HEK293 (cell line): ENCODE results near the gene EIF2S3.

Source experiments
- BCL11A ChIP-seq: fragments of 450-650 bp; formaldehyde crosslinking; IDR thresholded peaks from 2 replicates; pipeline ENCODE4 v1.5.1; 2016; ENCODE audit warnings: low read depth, missing biosample characterization, missing genetic modification characterization
- CTCF ChIP-seq: fragments of 450-650 bp; formaldehyde crosslinking; IDR thresholded peaks from 2 replicates; pipeline ENCODE4 v1.5.1; 2016; ENCODE audit warnings: missing biosample characterization, missing genetic modification characterization
- EGR2 ChIP-seq: fragments of 450-650 bp; formaldehyde crosslinking; IDR thresholded peaks from 2 replicates; pipeline ENCODE4 v1.5.1; 2016; ENCODE audit warnings: low read depth, missing biosample characterization, missing genetic modification characterization
- KLF8 ChIP-seq: fragments of 450-650 bp; formaldehyde crosslinking; IDR thresholded peaks from 2 replicates; pipeline ENCODE4 v1.5.1; 2016; ENCODE audit warnings: missing biosample characterization, missing genetic modification characterization
- YY1 ChIP-seq: fragments of 450-650 bp; formaldehyde crosslinking; IDR thresholded peaks from 2 replicates; pipeline ENCODE4 v1.5.1; 2018; ENCODE audit warnings: missing biosample characterization, missing genetic modification characterization
- ZNF37A ChIP-seq: fragments of 450-650 bp; IDR thresholded peaks from 2 replicates; pipeline ENCODE4 v1.5.1; 2018; ENCODE audit warnings: missing biosample characterization, missing genetic modification characterization
- ZNF513 ChIP-seq: fragments of 450-650 bp; IDR thresholded peaks from 2 replicates; pipeline ENCODE4 v1.5.1; 2018; ENCODE audit warnings: missing biosample characterization, missing genetic modification characterization
- ZNF530 ChIP-seq: fragments of 450-650 bp; formaldehyde crosslinking; IDR thresholded peaks from 2 replicates; pipeline ENCODE4 v1.5.1; 2016; ENCODE audit warnings: low read depth, missing biosample characterization, missing genetic modification characterization
- ZNF623 ChIP-seq: fragments of 450-650 bp; formaldehyde crosslinking; IDR thresholded peaks from 2 replicates; pipeline ENCODE4 v1.5.1; 2016; ENCODE audit warnings: missing biosample characterization, missing genetic modification characterization
- ZNF629 ChIP-seq: fragments of 450-650 bp; formaldehyde crosslinking; IDR thresholded peaks from 2 replicates; pipeline ENCODE4 v1.5.1; 2017; ENCODE audit warnings: missing biosample characterization, missing genetic modification characterization
- ZNF639 ChIP-seq: fragments of 450-650 bp; formaldehyde crosslinking; IDR thresholded peaks from 2 replicates; pipeline ENCODE4 v1.5.1; 2016; ENCODE audit warnings: missing biosample characterization, missing genetic modification characterization
- ZNF785 ChIP-seq: fragments of 450-650 bp; formaldehyde crosslinking; IDR thresholded peaks from 2 replicates; pipeline ENCODE4 v1.5.1; 2016; ENCODE audit warnings: missing biosample characterization, missing genetic modification characterization
- ZSCAN30 ChIP-seq: fragments of 450-650 bp; IDR thresholded peaks from 2 replicates; pipeline ENCODE4 v1.5.1; 2018; ENCODE audit warnings: missing biosample characterization, mild to moderate bottlenecking, missing genetic modification characterization, moderate library complexity

GRCh38 chrX:24069877-24070276 is 15.1 kb downstream of the EIF2S3 start:
- TF ChIP-seq BCL11A: no peak
- TF ChIP-seq CTCF (tag by site-specific recombination): no peak
- no peak for TF ChIP-seq ZSCAN30 (tag by site-specific recombination)
- TF ChIP-seq ZNF785 (tag by site-specific recombination): no peak
- TF ChIP-seq ZNF530 (tag by site-specific recombination): no peak
- no peak for TF ChIP-seq EGR2 (tag by site-specific recombination)
- TF ChIP-seq ZNF37A: no peak
- TF ChIP-seq ZNF629 (tag by site-specific recombination): no peak
- TF ChIP-seq ZNF623 (tag by site-specific recombination): no peak
- no peak for TF ChIP-seq YY1
- no peak for TF ChIP-seq ZNF513
- TF ChIP-seq ZNF639 (tag by site-specific recombination): no peak
- no peak for TF ChIP-seq KLF8 (tag by site-specific recombination)
